Endothelial cell of umbilical vein (primary cell): Measurements from ENCODE around the gene CBFA2T3. TPM values are rescaled to one million over a fixed set of nuclear protein-coding genes. Genes with fewer than 3 reads are reported as not detected.

Experiments
- BruUV-seq: library from RNA; stranded (reverse); fragments of 400-500 nt; replicated peaks from 2 replicates; lab custom pipeline; 2021; lab: Mats Ljungman, UMichigan
- CTCF ChIA-PET: fragments of 300-600, 350-600 bp; sonication (Branson Sonifier 250); formaldehyde crosslinking; loops from one replicate; lab custom pipeline; 2021; ENCODE audit warnings: antibody characterized with exemption, inconsistent platforms; lab: Charles Lee
- POLR2A ChIA-PET: fragments of 300-600, 350-600 bp; sonication (Branson Sonifier 250); formaldehyde crosslinking; loops from one replicate; lab custom pipeline; 2021; ENCODE audit warnings: antibody characterized with exemption, inconsistent platforms; lab: Charles Lee
- DNase-seq: peaks from one replicate; pipeline ENCODE4 v3.0.0-alpha.2; 2011; ENCODE audit warnings: low read depth, low spot score
- FAIRE-seq: peaks from 2 replicates; lab custom pipeline; 2011; peaks lifted over from hg19 to GRCh38; lab: Jason Lieb, UNC
- H2AFZ ChIP-seq: 2 replicates; pipeline ENCODE4 v1.6.0; 2012; ENCODE audit warnings: low read depth, low read length, control low read depth, inconsistent platforms
- H3K27ac ChIP-seq: 2 replicates; pipeline ENCODE4 v1.5.1; 2011; ENCODE audit warnings: low read depth, mild to moderate bottlenecking, control low read depth, low read length, moderate library complexity; ENCODE audit not compliant: insufficient read depth
- H3K27me3 ChIP-seq, 2 experiments: 2 replicates each; pipeline versions ENCODE4 v1.6.0 to v1.6.1; 2011; ENCODE audit warnings: low read length in 2 of 2, mixed read lengths in 1 of 2; ENCODE audit not compliant: control insufficient read depth in 2 of 2, insufficient read depth in 2 of 2
- H3K36me3 ChIP-seq, 2 experiments: 2 replicates in 1 of 2; 3 replicates in 1 of 2; pipeline ENCODE4 v1.5.1; 2011; ENCODE audit warnings: low read length in 2 of 2, mild to moderate bottlenecking in 1 of 2, moderate library complexity in 1 of 2; ENCODE audit not compliant: control insufficient read depth in 2 of 2, insufficient read depth in 2 of 2; ENCODE audit errors: extremely low read depth in 1 of 2
- H3K4me1 ChIP-seq: 3 replicates; pipeline ENCODE4 v1.5.1; 2011; ENCODE audit warnings: mild to moderate bottlenecking, low read length; ENCODE audit not compliant: control insufficient read depth, insufficient read depth; ENCODE audit errors: extremely low read depth
- H3K4me2 ChIP-seq: 2 replicates; pipeline ENCODE4 v1.6.1; 2011; ENCODE audit warnings: low read length, control low read depth, mixed read lengths; ENCODE audit not compliant: insufficient read depth
- H3K4me3 ChIP-seq, 3 experiments: fragments of 200-600 bp in 1 of 3; sonication (generic), shearing (Covaris generic) in 1 of 3; replicated peaks in 1 of 3; 2 replicates each; pipeline ENCODE4 v1.5.1; 2011 to 2016; ENCODE audit warnings: control low read depth in 3 of 3, low read length in 3 of 3, mild to moderate bottlenecking in 2 of 3, inconsistent platforms in 1 of 3, low read depth in 1 of 3, moderate library complexity in 1 of 3; ENCODE audit not compliant: insufficient read depth in 1 of 3
- H3K79me2 ChIP-seq: 2 replicates; pipeline ENCODE4 v1.6.0; 2012; ENCODE audit warnings: low read length, inconsistent platforms; ENCODE audit not compliant: control insufficient read depth, insufficient read depth
- H3K9ac ChIP-seq: replicated peaks from 2 replicates; pipeline ENCODE3; 2011; ENCODE audit warnings: low read length, control low read depth; ENCODE audit not compliant: insufficient read depth; ENCODE audit errors: extremely low read depth
- H3K9me1 ChIP-seq: replicated peaks from 3 replicates; pipeline ENCODE4 v1.6.0; 2011; ENCODE audit warnings: mild to moderate bottlenecking, low read length; ENCODE audit not compliant: control insufficient read depth, insufficient read depth; ENCODE audit errors: extremely low read depth
- H3K9me3 ChIP-seq: replicated peaks from 2 replicates; pipeline ENCODE4 v1.5.1; 2012; ENCODE audit warnings: low read length, inconsistent platforms; ENCODE audit not compliant: control insufficient read depth, insufficient read depth
- H4K20me1 ChIP-seq: replicated peaks from 2 replicates; pipeline ENCODE3; 2011; ENCODE audit warnings: mild to moderate bottlenecking, low read length; ENCODE audit not compliant: control insufficient read depth, insufficient read depth; ENCODE audit errors: extremely low read depth
- EZH2 ChIP-seq: IDR thresholded peaks from 2 replicates; pipeline ENCODE4 v1.6.1; 2012; ENCODE audit warnings: borderline replicate concordance, low read depth, mild to moderate bottlenecking, moderate library complexity, low read length, inconsistent platforms; ENCODE audit not compliant: severe bottlenecking
- FOS ChIP-seq: IDR thresholded peaks from 2 replicates; pipeline ENCODE4 v1.6.1; 2011; ENCODE audit warnings: mild to moderate bottlenecking, low read length, moderate library complexity, borderline replicate concordance; ENCODE audit not compliant: insufficient read depth
- GATA2 ChIP-seq: IDR thresholded peaks from 2 replicates; pipeline ENCODE4 v1.7.0; 2011; ENCODE audit warnings: low read depth, mild to moderate bottlenecking, moderate library complexity, mixed read lengths, low read length; ENCODE audit not compliant: insufficient read length, insufficient read depth
- JUN ChIP-seq: IDR thresholded peaks from 2 replicates; pipeline ENCODE4 v1.6.1; 2011; ENCODE audit warnings: borderline replicate concordance, low read depth; ENCODE audit not compliant: insufficient read length, insufficient read depth
- MYC ChIP-seq: IDR thresholded peaks from one replicate; pipeline ENCODE4 v1.6.1; 2011; ENCODE audit warnings: mild to moderate bottlenecking, low read depth, low read length
- POLR2A ChIP-seq: IDR thresholded peaks from 2 replicates; pipeline ENCODE4 v1.6.1; 2012; ENCODE audit warnings: low read depth, mild to moderate bottlenecking, control low read depth, low read length
- POLR2AphosphoS5 ChIP-seq: IDR thresholded peaks from 2 replicates; pipeline ENCODE4 v1.6.1; 2012; ENCODE audit warnings: low read depth, mild to moderate bottlenecking, control low read depth, low read length, moderate library complexity; ENCODE audit not compliant: insufficient read depth
- dilution Hi-C: fragments of 300-500 bp; cut with MboI; formaldehyde crosslinking; loops from one replicate; pipeline ENCODE4 v1.15.0; 2019; ENCODE audit warnings: low sequenced_read_pairs; ENCODE audit not compliant: extremely low pct_ligation_motif_present
- intact Hi-C: fragments of 100-400 bp; cut with micrococcal nuclease; formaldehyde crosslinking; loops from one replicate; pipeline ENCODE4 v1.10.0; 2022
- polyA plus RNA-seq, 4 experiments: library from polyadenylated mRNA; depleted of rRNA in 3 of 4; stranded (reverse) in 3 of 4; unstranded in 1 of 4; fragments of >200 nt; gene quantifications; 2 replicates each; pipeline versions ENCODE4 v1.2.1 to v1.2.3, GENCODE V29; 2011 to 2012; ENCODE audit warnings: missing spikeins in 1 of 4
- total RNA-seq: library from RNA; stranded (reverse); gene quantifications from 2 replicates; pipeline ENCODE4 v1.2.3, GENCODE V29; 2021
- TF ChIP-seq, protein P1 (sequence below), 2 donors: IDR thresholded peaks; 1 replicate in 1 of 2; 2 replicates in 1 of 2; pipeline ENCODE4 v1.5.1; 2011; ENCODE audit warnings: low read length in 2 of 2, mild to moderate bottlenecking in 2 of 2, moderate library complexity in 2 of 2, control low read depth in 1 of 2, inconsistent platforms in 1 of 2, low read depth in 1 of 2; ENCODE audit not compliant: insufficient read depth in 1 of 2; ENCODE audit errors: extremely low read depth in 1 of 2
- TF ChIP-seq, protein P2 (sequence below): IDR thresholded peaks from 2 replicates; pipeline ENCODE4 v1.6.1; 2011; ENCODE audit not compliant: insufficient read depth, insufficient read length

The CBFA2T3 gene
- total and polyA plus RNA-seq, 2 donors (not counting 3 experiments of a cell fraction or from before 2014, with no cell fraction given): not detected

DNA sequence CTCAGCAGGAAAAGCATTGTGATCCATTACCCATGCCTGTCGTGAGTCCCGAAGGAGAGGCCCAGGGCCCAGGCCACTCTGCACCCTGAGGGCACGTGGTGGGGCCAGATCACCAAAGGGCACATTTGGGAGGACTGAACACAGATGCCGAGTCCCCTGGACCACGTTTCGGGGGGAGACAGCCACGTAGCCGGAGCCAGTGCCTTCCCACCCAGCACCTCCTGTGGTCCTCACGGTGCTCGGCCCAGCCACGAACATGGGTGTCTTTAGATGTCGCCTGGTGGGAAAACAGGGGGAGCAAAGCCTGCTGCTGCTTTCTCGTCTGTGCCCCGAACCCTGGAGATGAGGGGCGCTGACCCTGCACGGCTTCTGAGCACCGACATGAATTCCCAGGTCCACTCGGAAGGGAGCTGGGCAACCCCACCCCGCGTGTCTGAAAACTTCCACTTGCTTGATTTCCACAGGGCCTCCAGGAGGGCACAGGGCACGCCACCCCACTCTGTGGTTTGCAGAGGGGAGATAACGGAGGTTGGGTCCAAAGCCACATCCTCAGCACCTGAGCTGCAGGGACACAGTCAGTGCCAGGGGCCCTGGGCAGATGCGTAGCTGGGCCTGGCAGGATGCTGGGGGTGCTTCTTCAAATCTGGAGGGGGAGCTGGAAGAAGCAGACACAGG is 14.4 kb downstream of the CBFA2T3 start:
- DNase-seq (no peak), FAIRE-seq (no peak)
- H3K9me1 ChIP-seq: no peaks in the 10 kb centered on the region
- no peak overlapping the region for H2AFZ ChIP-seq
- no peaks in the 10 kb centered on the region for H3K36me3 ChIP-seq
- H3K79me2 ChIP-seq: no peaks in the 10 kb centered on the region
- H3K4me2 ChIP-seq: no peak overlapping the region
- no peaks in the 10 kb centered on the region for H3K9me3 ChIP-seq
- TF ChIP-seq, protein P1, sequence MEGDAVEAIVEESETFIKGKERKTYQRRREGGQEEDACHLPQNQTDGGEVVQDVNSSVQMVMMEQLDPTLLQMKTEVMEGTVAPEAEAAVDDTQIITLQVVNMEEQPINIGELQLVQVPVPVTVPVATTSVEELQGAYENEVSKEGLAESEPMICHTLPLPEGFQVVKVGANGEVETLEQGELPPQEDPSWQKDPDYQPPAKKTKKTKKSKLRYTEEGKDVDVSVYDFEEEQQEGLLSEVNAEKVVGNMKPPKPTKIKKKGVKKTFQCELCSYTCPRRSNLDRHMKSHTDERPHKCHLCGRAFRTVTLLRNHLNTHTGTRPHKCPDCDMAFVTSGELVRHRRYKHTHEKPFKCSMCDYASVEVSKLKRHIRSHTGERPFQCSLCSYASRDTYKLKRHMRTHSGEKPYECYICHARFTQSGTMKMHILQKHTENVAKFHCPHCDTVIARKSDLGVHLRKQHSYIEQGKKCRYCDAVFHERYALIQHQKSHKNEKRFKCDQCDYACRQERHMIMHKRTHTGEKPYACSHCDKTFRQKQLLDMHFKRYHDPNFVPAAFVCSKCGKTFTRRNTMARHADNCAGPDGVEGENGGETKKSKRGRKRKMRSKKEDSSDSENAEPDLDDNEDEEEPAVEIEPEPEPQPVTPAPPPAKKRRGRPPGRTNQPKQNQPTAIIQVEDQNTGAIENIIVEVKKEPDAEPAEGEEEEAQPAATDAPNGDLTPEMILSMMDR (IDR thresholded peaks at IDR 0.05; ENCODE audit: extremely low read depth in 1 of 2, insufficient read depth in 1 of 2, low read depth in 1 of 2, low read length in 2 of 2): no peak
- TF ChIP-seq, protein P2, sequence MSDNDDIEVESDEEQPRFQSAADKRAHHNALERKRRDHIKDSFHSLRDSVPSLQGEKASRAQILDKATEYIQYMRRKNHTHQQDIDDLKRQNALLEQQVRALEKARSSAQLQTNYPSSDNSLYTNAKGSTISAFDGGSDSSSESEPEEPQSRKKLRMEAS: no peak
- TF ChIP-seq EZH2: no peak
- TF ChIP-seq MYC: no peak
- TF ChIP-seq JUN: no peak
- TF ChIP-seq POLR2AphosphoS5: no peak
- no peak for TF ChIP-seq GATA2
- no peak for TF ChIP-seq FOS
- no peak for TF ChIP-seq POLR2A
- H3K27ac ChIP-seq: no peak overlapping the region
- intact Hi-C loops: no loop called here
- no TSS peak for BruUV-seq
- dilution Hi-C loops: loop anchor here (25.0 kb wide), 1 partner anchor 175 kb away; no protein-coding TSS in a partner anchor
- ChIA-PET CTCF (interaction anchor here (1.0 kb wide), 1 partner anchor 242 kb away, joined by 3 read pairs; no protein-coding TSS in a partner anchor), POLR2A (no interaction called here)
- no peak overlapping the region for H3K9ac ChIP-seq
- no peaks in the 10 kb centered on the region for H4K20me1 ChIP-seq
- no peaks in the 10 kb centered on the region for H3K4me1 ChIP-seq
- no peaks in the 10 kb centered on the region for H3K27me3 ChIP-seq
- no peak overlapping the region for H3K4me3 ChIP-seq
